BLaER1 treated with 17β-estradiol and CSF1 and Interleukin-3, amounts not matched to agents 10 nM and 100 nM (cell line): ENCODE data around the gene NCBP2.
A peak's percentile ranks its signal among the peaks of the same experiment; 100 is the strongest.
"Not testable (repeated sequence)": the region's sequence is repeated elsewhere in the genome, so short reads cannot be mapped to it uniquely, and the experiment has no call there.

Experiments used
- H3K27ac ChIP-seq, 11 experiments: shearing (Covaris generic); formaldehyde crosslinking; 2 replicates each; pipeline ENCODE4 v1.8.1; 2022
- H3K27me3 ChIP-seq, 11 experiments: shearing (Covaris generic); formaldehyde crosslinking; 2 replicates each; pipeline ENCODE4 v1.8.1; 2022
- H3K36me3 ChIP-seq, 11 experiments: shearing (Covaris generic); formaldehyde crosslinking; 2 replicates each; pipeline ENCODE4 v1.8.1; 2022
- H3K4me1 ChIP-seq, 10 experiments: shearing (Covaris generic); formaldehyde crosslinking; 2 replicates each; pipeline ENCODE4 v1.8.1; 2022
- H3K4me2 ChIP-seq, 11 experiments: shearing (Covaris generic); formaldehyde crosslinking; 2 replicates each; pipeline ENCODE4 v1.8.1; 2022
- H3K4me3 ChIP-seq, 10 experiments: shearing (Covaris generic); formaldehyde crosslinking; 2 replicates each; pipeline ENCODE4 v1.8.1; 2022
- H3K9ac ChIP-seq, 11 experiments: shearing (Covaris generic); formaldehyde crosslinking; 2 replicates each; pipeline ENCODE4 v1.8.1; 2022
- H3K9me3 ChIP-seq, 11 experiments: shearing (Covaris generic); formaldehyde crosslinking; replicated peaks in 1 of 11; 2 replicates each; pipeline ENCODE4 v1.8.1; 2022
- H4K20me1 ChIP-seq, 11 experiments: shearing (Covaris generic); formaldehyde crosslinking; 2 replicates each; pipeline ENCODE4 v1.8.1; 2022
- Cebpa-rat ChIP-seq, 11 experiments: shearing (Covaris generic); IDR thresholded peaks; 2 replicates each; pipeline ENCODE4 v1.8.1; 2022

NCBP2 gene

GRCh38 chr3:196948442-196949284 is 6.3 kb upstream of the NCBP2 start:
- H3K4me2 ChIP-seq = no peak overlapping the region
- peaks cover 2 to 27% (median 10%) of the 10 kb centered on the region in 11 experiments; a peak in 17 of 22 replicates for H4K20me1 ChIP-seq
- H3K27ac ChIP-seq = no peak overlapping the region
- no peaks in the 10 kb centered on the region for H3K9me3 ChIP-seq
- no peak overlapping the region for H3K4me3 ChIP-seq
- TF ChIP-seq Cebpa-rat (IDR thresholded peaks at IDR 0.05) = no peak
- H3K4me1 ChIP-seq = peaks cover 10 to 24% (median 17%) of the 10 kb centered on the region in 10 experiments
- H3K9ac ChIP-seq = no peak overlapping the region
- no peaks in the 10 kb centered on the region for H3K27me3 ChIP-seq
- H3K36me3 ChIP-seq = peaks cover 0 to 29% (median 15%) of the 10 kb centered on the region in 11 experiments; a peak in 19 of 22 replicates

- Histone ChIP-seq H3K9ac (no peak overlapping the region), H3K9me3 (no peaks in the 10 kb centered on the region), H3K4me3 (no peak overlapping the region), H4K20me1 (peaks cover 6 to 31% (median 17%) of the 10 kb centered on the region in 11 experiments; a peak in 17 of 22 replicates), H3K36me3 (peaks cover 0 to 29% (median 15%) of the 10 kb centered on the region in 11 experiments; a peak in 19 of 22 replicates), H3K4me2 (no peak overlapping the region), H3K27me3 (no peaks in the 10 kb centered on the region), H3K4me1 (peaks cover 15 to 28% (median 22%) of the 10 kb centered on the region in 10 experiments), H3K27ac (no peak overlapping the region)
- no peak for TF ChIP-seq Cebpa-rat (IDR thresholded peaks at IDR 0.05)
Observed at GRCh38 chr3:196947860-196948441, 5.6 kb upstream of the NCBP2 start.

- Histone ChIP-seq H3K4me2 (peak overlapping the region in 2 of 11 experiments; percentile 0 to 18; a peak in 3 of 22 replicates), H3K9ac (0 out of 22 replicates have a peak overlapping the region, but pooled peaks of 1 of the 11 experiments have one; percentile 29), H3K4me3 (no peak overlapping the region), H3K27ac (0 out of 22 replicates have a peak overlapping the region, but pooled peaks of 1 of the 11 experiments have one; percentile 15), H4K20me1 (peaks cover 6 to 31% (median 20%) of the 10 kb centered on the region in 11 experiments; a peak in 17 of 22 replicates), H3K4me1 (peaks cover 15 to 28% (median 22%) of the 10 kb centered on the region in 10 experiments), H3K27me3 (no peaks in the 10 kb centered on the region), H3K36me3 (peaks cover 0 to 29% (median 15%) of the 10 kb centered on the region in 11 experiments; a peak in 19 of 22 replicates), H3K9me3 (no peaks in the 10 kb centered on the region)
- TF ChIP-seq Cebpa-rat (IDR thresholded peaks at IDR 0.05) = no peak
Observed at GRCh38 chr3:196947136-196947859, 5.0 kb upstream of the NCBP2 start.

GRCh38 chr3:196944037-196944790 is 1.9 kb upstream of the NCBP2 start:
- not testable (repeated sequence) for H3K27me3 ChIP-seq, H3K9me3 ChIP-seq
- Histone ChIP-seq H3K4me2 (peak overlapping the region; percentile 88 to 99 (median 97)), H3K9ac (peak overlapping the region; percentile 93 to 99 (median 97); a peak in 21 of 22 replicates), H4K20me1 (peaks cover 13 to 51% (median 40%) of the 10 kb centered on the region in 11 experiments; a peak in 17 of 22 replicates), H3K4me3 (peak overlapping the region in 9 of 10 experiments; percentile 82 to 100 (median 96); a peak in 17 of 20 replicates), H3K4me1 (peaks cover 34 to 48% (median 41%) of the 10 kb centered on the region in 10 experiments), H3K36me3 (peaks cover 1 to 24% (median 19%) of the 10 kb centered on the region in 11 experiments; a peak in 18 of 22 replicates), H3K27ac (peak overlapping the region in 2 of 11 experiments; percentile 94 to 98; a peak in 3 of 22 replicates)

GRCh38 chr3:196942915-196943277 is 568 bp upstream of the NCBP2 start:
- TF ChIP-seq Cebpa-rat (IDR thresholded peaks at IDR 0.05) = no peak
- H3K4me2 ChIP-seq = peak overlapping the region; percentile 88 to 99 (median 97)
- peak overlapping the region; percentile 93 to 99 (median 97) for H3K9ac ChIP-seq
- H3K4me1 ChIP-seq = peaks cover 47 to 61% (median 54%) of the 10 kb centered on the region in 10 experiments
- H3K27ac ChIP-seq = peak overlapping the region; percentile 68 to 99 (median 96)
- H3K27me3 ChIP-seq = no peaks in the 10 kb centered on the region
- H3K9me3 ChIP-seq = no peaks in the 10 kb centered on the region
- H3K4me3 ChIP-seq = peak overlapping the region; percentile 82 to 100 (median 96)
- H4K20me1 ChIP-seq = peaks cover 13 to 61% (median 52%) of the 10 kb centered on the region in 11 experiments; a peak in 17 of 22 replicates
- H3K36me3 ChIP-seq = peaks cover 14 to 36% (median 28%) of the 10 kb centered on the region in 11 experiments

- Histone ChIP-seq H3K27ac (peak overlapping the region; percentile 90 to 99 (median 96)), H3K4me3 (peak overlapping the region; percentile 82 to 100 (median 96)), H4K20me1 (peaks cover 13 to 71% (median 59%) of the 10 kb centered on the region in 11 experiments; a peak in 17 of 22 replicates), H3K9ac (peak overlapping the region; percentile 93 to 99 (median 97)), H3K4me1 (peaks cover 51 to 59% (median 55%) of the 10 kb centered on the region in 10 experiments), H3K9me3 (no peaks in the 10 kb centered on the region), H3K27me3 (no peaks in the 10 kb centered on the region), H3K4me2 (peak overlapping the region; percentile 90 to 98 (median 95)), H3K36me3 (peaks cover 26 to 47% (median 39%) of the 10 kb centered on the region in 11 experiments)
- TF ChIP-seq Cebpa-rat (IDR thresholded peaks at IDR 0.05) = no peak
Observed at GRCh38 chr3:196941729-196942225, 551 bp downstream of the NCBP2 start.

- no peaks in the 10 kb centered on the region for H3K9me3 ChIP-seq
- no peaks in the 10 kb centered on the region for H3K27me3 ChIP-seq
- H3K4me2 ChIP-seq = peak overlapping the region; percentile 90 to 98 (median 95)
- peaks cover 39 to 59% (median 44%) of the 10 kb centered on the region in 10 experiments for H3K4me1 ChIP-seq
- no peak for TF ChIP-seq Cebpa-rat (IDR thresholded peaks at IDR 0.05)
- H4K20me1 ChIP-seq = peaks cover 10 to 80% (median 47%) of the 10 kb centered on the region in 11 experiments; a peak in 18 of 22 replicates
- H3K36me3 ChIP-seq = peaks cover 47 to 64% (median 56%) of the 10 kb centered on the region in 11 experiments
- H3K9ac ChIP-seq = peak overlapping the region; percentile 50 to 99 (median 93); a peak in 21 of 22 replicates
- H3K4me3 ChIP-seq = peak overlapping the region in 7 of 10 experiments; percentile 82 to 100 (median 96); a peak in 9 of 20 replicates
- H3K27ac ChIP-seq = peak overlapping the region; percentile 5 to 98 (median 94); a peak in 20 of 22 replicates
Observed at GRCh38 chr3:196938576-196938975, 3.8 kb downstream of the NCBP2 start.
